RKO (cell line): Measurements from ENCODE around the gene ENTR1.
"Not testable (repeated sequence)": the region's sequence is repeated elsewhere in the genome, so short reads cannot be mapped to it uniquely, and the experiment has no call there.

Experiments used
- DNase-seq: peaks from one replicate; pipeline ENCODE4 v3.0.0-alpha.2; 2016; ENCODE audit warnings: low spot score

The ENTR1 gene

DNA sequence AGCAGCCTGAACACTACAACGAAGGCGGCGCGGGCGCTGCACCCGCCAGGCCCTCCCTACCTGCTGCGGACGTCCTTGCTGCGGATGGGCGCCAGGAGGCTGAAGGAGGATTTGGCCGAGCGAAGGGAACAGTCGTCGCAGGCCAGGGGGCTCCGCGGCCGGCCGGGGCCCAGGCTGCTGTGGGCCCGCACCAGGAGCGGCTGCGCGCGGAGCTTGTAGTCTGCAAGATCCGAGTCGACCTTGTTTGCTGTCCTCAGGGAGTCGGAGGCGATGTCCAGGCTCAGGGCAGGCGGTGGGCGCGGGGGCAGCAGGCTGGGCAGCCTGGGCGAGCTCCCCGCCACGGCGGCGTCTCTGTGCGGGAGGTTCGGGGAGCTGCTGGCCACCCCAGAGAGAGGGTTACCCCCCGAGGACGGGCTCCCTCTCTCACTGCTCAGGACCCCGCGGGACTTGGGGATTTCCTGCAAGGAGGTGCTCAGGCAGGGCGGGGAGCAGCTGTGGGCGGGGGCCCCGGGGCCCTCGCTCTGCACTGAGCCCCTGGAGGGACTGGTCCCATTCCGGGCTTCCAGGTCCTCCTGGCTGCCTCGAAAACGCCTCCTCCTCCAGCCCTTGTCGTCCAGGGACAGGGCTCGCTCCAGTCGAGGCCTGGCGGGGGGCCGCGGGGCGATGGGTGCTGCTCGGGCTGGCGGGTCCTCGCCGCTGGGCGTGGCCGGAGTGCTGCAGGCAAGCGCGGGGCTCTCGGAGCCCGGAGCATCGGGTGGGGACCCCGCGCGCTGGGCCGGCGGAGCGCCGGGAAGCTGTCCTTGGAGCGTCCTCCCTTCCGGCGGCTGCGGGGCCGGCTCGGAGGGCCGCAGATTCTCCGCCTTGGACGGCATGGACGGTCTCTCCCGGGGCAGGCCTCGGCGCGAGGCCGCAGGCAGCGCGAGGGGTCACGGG, 28.4 kb upstream of the ENTR1 start:
- DNase-seq, result peak; percentile 64

DNA sequence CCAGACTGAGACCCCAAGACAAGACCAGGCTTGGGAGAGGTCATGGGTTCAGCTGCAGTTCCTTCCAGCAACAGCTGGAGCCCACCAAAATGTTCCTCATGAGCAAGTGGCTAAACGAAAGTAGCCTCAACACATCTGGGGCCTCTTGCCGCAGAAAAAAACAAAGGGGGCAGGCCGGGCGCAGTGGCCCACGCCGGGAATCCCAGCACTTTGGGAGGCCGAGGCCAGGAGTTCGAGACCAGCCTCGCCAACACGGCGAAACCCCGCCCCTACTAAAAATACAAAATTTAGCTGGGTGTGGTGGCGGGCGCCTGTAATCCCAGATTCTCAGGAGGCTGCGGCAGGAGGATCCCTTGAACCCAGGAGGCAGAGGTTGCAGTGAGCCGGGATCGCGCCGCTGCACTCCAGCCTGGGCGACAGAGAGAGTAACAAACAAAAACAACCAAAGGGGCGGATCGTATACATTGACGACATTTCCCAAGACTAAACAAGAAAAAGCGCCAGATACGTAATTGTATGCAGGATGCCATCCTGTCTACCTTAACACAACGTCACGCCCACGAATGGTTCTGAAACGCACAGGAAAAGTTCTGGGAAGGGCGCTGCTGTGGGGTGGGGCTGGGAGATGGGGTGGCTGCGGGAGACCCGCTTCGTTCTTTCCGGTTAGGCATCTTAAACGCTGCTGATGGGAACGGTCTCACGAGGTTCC, 27.6 kb upstream of the ENTR1 start:
- DNase-seq, result peak; percentile 75

- no peak for DNase-seq
Observed at GRCh38 chr9:136437430-136437829, 27.0 kb upstream of the ENTR1 start.

DNA sequence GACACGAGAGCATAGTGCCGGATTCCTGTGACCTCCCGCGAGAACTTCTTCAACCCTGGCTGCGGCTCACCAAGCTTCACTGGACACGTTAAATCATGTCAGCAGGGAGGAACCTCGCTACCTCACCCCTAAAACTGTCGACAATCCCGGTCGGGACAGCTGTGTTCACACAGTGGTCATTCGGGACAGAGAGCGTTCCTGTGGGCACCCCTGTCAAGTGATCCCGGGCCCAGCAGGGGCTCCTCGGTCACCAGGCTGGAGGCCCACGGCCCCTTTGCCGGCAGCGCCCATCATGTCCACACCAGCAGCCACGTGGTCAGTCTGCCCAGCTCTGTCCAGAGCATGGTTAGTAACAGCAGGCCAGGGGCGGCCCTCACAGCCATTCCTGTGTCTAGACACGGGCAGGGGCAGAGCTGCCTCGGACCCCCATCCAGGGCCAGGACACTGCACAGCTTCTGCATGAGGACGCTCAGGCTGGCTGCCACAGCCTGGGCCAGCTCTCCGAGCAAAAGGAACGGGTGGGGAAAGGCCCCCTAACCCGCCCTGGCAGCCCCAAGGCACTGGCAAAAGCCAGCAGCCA, 25.7 kb upstream of the ENTR1 start:
- no peak for DNase-seq

DNA sequence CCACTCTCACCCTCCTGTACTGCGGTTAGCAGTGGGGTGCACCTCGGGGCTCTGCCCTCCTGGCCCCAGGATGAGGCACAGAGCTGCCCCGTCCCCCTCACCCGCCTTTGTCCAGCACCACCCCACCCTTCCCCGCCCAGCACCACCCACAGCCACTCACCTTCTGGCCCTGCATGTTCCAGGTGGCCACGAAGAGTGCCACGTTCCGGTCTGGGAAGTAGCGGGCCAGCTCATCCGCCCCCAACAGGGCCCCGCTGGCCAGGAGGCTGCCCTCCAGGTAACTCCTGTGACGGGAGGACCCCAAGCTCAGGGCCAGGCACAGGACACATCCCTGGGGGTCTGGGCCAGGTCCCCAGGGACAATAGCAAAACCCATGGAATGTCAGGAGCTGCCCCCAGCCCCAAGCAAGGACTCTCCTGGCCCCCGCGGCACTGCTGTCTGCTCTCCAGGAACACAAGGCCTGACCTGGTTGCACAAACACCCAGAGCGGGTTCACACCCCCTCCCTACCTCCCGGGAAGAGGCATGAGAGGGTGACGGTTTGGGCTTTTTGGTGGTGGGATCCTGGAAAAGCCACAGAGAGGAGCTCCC, 24.3 kb upstream of the ENTR1 start:
- no peak for DNase-seq

- no peak for DNase-seq
Observed at GRCh38 chr9:136433849-136434579, 23.6 kb upstream of the ENTR1 start.

GRCh38 chr9:136433043-136433715, 22.8 kb upstream of the ENTR1 start:
- DNase-seq, result no peak

GRCh38 chr9:136432591-136432990, 22.2 kb upstream of the ENTR1 start:
- DNase-seq, result no peak

GRCh38 chr9:136431782-136432350, 21.5 kb upstream of the ENTR1 start:
- DNase-seq, result no peak

DNA sequence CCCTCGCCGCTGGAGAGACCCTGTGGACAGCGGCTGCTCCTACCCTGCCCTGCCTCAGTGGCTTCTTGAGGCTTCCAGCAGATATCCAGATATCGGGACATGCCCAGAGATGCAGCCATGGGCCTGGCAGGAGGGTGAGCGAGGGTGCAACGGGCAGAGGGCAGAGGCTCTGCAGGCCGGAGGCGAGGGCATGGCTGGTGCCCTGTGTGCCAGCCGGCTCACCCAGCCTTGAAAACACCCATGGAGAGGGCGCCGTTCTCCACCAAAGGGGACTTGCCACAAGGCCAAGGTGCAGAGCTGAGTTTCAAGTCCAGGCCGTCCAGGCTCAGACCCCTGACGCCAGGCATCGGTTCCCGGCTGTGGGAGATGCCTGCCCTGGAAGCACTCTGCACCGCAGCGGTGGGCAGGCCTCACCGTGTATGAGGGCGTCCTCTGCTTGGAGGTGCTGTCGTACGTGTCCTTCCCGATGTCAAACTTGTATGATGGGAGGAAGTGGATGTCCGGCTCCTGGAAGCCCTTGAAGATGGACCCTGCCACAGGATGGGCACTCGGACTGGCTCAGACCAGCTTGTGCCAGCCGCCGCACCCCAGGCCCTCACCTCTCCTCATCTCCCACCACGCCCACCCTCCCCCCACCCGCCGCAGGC, 20.3 kb upstream of the ENTR1 start:
- DNase-seq, result no peak

DNA sequence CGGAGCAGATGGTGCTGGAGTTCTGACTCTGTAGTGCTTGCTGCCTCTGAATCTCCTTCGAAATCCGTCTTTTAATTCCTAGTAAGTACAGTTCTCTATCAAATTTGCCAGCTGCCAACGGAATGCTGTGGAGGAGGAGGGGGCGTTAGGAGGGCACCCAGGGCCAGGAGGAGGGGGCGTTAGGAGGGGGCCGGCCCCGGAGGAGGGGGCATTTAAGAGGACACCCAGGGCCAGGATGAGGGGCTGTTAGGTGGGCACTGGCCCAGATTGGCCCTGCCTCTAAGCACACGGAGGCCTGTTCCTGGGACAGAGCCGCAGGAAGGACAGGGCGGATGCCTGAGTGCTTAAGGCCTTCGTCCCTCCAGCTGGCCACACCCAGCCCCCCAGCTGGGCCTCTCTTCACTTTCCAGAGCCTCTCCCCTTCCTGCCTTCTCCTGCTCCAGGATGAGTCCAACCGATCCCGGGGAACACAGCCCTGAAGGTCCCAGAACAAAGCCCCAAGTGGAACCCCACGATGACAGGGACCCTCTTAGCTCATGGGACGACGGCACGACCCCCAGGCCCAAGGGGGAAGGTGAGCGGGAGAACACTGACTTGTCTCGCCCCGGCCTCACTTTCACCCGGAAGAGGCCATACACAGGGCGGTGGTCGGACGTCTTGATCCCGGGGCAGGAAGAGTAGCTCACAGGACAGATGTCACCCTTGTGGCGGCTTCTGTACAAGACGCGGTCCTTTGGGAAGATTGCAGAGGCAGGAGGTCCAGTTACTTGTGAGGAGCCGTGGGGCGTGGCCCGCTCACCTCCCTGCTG, 19.5 kb upstream of the ENTR1 start:
- no peak for DNase-seq

DNA sequence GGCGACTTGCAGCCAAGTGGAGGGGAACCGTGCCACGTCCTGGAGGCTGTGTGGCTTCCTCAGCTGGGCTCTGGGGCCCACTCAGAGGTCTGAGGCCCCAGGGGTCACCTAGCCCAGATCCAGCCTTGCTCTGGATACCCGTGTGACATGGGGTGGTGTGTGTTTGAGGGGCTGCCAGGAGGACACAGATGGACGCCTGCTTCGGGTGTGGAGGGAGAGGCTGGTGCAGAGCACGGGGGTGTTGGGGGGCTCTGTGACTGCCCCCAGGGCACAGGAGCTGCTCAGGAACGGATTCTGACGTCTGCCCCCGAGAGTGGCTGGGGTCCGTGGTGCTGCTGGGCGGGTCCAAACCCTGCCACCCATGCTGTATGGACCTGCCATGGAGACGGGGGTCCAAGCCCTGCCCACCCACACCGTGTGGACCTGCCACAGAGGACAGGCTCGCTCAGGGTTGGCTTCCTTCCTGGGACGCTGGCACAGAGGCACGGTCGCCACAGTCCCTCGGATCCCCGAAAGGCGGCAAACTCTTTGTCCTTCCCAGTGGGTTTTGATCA, 18.7 kb upstream of the ENTR1 start:
- no peak for DNase-seq

DNA sequence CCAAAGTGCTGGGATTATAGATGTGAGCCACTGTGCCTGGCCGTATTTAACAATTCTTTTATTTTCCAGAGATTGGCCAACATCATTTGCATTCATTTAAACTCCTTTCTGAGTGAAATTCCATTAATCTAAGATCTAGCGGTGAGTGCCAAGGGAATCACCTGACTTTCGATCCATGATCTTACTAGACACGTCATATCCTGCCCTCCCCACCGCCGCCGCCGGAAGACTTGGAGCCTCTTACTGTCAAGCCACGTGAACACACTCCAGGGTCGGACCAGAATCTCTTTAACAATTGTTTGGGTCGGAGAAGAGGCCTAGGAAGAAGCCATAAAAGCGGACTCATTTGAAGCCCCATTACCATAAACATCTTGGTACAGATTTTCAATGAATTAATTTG, 16.4 kb upstream of the ENTR1 start:
- DNase-seq, result no peak

- DNase-seq, result not testable (repeated sequence)
Observed at GRCh38 chr9:136425367-136425766, 15.0 kb upstream of the ENTR1 start.

DNA sequence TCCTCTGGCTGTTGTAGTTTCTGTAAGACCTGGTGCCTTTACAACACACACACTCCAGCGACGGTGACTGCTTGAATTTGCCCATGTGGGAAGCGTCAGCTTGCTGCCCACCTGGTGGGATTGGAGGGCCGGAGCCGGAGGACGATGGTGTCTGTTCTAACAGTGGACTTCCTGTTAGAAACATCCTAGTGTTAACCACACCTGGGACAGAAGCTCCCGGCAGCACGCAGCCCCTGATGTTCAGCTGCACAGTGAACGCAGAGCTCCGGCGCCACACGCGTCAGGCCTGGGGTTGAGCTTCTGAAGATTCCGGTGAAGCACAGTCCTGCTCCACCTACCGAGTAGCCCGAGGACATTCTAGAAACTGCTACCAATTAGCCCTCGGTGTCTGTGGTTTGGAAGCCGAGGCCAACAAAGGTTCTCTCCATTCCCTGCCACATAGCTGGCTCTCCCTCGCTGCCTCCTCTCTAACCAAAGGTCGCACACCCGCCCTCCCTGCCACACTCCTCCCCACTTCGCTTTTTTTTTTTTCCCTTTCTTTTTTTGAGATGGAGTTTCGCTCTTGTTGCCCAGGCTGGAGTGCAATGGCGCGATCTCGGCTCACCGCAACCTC, 14.4 kb upstream of the ENTR1 start:
- DNase-seq, result no peak

GRCh38 chr9:136423432-136424146, 13.2 kb upstream of the ENTR1 start:
- DNase-seq, result no peak

- no peak for DNase-seq
Observed at GRCh38 chr9:136422876-136423275, 12.5 kb upstream of the ENTR1 start.

GRCh38 chr9:136421791-136422190, 11.4 kb upstream of the ENTR1 start:
- no peak for DNase-seq
